DMS79 treated with DMSO at 0.1 percent for 48 hours (cell line): ENCODE measurements around the gene CD1B.
"Not testable (repeated sequence)": the region's sequence is repeated elsewhere in the genome, so short reads cannot be mapped to it uniquely, and the experiment has no call there.

Experiments
- DNase-seq: peaks from one replicate; lab custom pipeline; 2025; lab: John Stamatoyannopoulos, UW

The CD1B gene

DNA sequence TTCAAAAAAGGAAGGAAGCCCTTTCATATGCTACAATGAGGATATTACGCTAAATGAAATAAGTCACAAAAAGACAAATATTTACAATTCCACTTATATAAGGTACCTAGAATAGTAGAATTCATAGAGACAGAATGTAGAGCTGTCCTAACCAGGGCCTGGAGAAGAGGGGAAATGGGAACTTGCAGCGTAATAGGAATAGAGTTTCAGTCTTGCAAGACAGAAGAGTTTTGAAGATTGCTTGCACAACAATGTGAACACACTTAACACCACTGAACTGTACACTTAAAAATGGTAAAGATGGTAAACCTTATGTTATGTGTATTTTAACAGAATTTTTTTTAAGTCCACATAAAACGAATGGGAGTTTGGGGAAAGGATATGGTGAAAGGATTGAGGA is 2.9 kb downstream of the CD1B start:
- no peak for DNase-seq

DNA sequence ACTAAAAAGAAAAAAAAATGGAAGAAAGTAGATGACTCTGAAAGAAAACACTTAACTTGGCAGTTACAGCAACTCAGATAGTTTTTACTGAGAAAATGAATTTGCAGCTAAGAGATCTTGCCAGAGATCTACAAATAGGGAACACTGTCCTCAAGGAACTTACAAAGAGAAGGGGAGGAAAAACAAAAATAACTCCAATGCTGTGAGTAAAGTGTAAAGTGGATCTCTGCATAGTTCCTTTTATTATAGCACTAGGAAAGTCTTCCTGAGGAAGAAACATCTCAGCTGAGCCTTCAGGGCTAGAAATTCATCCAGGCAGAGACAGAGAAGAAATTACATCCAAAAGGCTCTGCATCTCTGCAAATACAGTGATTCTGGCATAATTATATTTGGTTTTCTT is 3.9 kb downstream of the CD1B start:
- DNase-seq: no peak

DNA sequence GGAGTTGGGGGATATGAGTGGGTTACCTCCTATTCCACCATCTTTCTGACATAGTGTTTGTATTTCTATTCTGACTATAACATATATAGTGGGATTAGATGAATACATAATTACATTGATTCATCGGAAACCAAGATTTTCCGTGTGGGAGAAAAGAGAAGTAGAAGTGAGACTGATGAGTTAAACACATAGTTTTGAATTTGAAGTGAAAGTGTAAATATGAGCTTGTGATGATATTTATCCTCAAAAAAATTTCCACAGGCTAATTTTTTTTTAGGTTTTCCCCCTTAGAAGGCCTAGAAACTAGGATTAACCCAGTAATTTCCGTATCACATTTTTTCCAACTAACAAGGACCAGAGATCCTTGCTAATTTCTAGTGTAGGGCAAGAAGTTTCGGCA is 6.9 kb downstream of the CD1B start:
- DNase-seq: no peak

DNA sequence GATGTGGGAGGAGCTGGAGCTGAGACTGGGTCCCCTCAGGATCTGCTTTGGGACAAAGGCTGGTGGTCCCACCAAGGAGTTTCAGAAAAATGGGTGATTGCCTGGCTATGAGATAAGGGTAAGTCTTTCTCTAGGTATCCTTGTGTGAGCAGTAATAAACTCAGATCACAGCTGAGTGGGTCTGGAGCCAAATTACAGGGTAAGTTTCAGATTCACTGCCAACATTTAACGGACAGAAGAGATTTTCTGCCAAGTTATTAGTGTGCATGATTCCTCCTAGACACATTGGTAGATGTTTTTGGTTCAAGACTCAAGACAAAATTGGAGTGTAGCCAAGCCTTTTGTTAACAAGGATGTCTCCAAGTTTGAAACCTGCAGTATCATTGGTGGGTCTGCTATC is 7.5 kb downstream of the CD1B start:
- no peak for DNase-seq

DNA sequence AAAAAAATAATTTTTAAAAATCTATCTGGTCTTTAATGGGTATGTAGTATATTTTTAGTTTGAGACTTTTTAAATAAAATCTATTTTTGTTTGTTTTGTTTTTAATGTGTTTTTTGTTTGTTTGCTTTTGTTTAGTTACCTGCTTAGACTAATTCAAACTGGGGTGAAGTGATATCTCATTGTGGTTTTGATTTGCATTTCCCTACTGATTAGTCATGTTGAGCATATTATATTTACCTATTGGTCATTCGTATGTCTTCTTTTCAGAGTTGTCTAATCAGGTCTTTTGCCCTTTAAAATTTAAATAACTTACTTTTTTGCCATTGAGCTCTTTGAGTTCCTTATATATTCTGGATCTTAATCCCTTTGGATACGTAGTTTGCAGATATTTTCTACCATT is 20.3 kb downstream of the CD1B start:
- no peak for DNase-seq

DNA sequence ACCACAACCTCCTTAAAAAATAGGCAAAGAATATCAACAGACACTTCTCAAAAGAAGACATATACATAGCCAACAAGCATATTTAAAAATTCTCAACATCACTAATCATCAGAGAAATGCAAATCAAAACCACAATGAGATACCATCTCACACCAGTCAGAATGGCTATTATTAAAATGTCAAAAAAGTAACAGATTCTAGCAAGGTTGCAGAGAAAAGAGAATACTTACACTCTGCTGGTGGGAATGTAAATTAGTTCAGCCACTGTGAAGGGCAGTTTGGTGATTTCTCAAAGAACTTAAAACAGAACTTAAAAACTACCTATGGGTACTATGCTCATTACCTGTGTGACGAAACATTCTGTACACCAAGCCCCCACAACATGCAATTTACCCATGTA is 20.7 kb downstream of the CD1B start:
- DNase-seq: no peak

DNA sequence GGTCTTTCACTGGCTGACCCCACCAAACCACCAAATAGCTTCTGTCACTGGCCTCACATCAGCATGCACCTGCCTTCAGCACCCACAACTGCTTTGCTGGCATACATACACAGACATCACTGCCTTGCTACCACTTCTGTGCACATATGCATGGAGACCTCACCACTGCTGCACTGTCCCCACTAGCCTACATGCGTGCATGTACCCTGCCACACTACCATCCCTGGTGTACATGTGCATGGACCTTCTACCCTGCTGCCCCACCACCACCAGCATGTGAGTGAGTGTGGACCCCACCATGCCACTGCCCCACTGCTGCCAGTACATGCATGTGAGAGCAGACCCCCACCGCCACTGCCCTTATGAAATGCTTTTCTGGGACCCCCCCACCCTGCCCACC is 35.5 kb downstream of the CD1B start:
- no peak for DNase-seq

DNA sequence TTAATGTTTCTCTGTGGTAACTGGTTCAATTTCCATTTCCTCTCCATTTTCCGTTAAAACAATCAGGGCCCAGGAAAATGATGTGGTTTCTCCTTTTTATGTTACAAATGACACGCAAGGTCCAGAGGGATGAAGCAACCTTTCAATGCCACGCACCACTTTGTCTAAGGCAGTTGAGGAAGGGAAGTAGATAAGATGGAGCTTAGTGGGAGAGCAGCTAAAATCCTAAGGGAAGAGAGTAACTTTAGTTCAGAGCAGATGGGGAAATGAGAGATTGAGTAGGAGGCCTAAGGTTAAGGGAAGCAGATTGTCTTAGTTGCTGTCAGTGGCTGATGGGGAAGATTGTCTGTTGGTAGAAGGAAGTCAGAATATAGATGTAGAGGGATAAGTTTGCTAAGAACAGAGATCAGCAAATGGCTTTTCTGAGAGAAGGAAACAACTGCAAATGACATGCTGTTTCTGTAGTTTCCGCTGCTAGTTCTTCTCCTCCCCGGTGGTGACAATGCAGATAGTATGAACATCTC is 40.9 kb downstream of the CD1B start:
- DNase-seq: no peak

DNA sequence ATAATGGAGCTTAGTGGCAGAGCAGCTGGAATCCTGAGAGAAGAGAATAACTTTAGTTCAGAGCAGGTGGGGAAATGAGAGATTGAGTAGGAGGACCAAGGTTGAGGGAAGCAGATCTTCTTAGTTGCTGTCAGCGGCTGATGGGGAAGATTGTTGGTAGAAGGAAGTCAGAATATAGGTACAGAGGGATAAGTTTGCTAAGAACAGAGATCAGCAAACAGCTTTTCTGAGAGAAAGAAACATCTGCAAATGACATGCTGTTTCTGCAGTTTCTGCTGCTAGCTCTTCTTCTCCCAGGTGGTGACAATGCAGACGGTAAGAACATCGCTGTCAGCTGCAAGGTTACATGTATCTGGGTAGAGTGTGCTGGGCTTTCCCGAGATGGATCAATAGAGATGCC is 41.5 kb downstream of the CD1B start, which contains the start of gene CD1C:
Gene CD1C (plus strand): TSS at position 113 of the 400 bp plus-strand sequence. CDS start 142 bp downstream, at position 255.
- DNase-seq: no peak

DNA sequence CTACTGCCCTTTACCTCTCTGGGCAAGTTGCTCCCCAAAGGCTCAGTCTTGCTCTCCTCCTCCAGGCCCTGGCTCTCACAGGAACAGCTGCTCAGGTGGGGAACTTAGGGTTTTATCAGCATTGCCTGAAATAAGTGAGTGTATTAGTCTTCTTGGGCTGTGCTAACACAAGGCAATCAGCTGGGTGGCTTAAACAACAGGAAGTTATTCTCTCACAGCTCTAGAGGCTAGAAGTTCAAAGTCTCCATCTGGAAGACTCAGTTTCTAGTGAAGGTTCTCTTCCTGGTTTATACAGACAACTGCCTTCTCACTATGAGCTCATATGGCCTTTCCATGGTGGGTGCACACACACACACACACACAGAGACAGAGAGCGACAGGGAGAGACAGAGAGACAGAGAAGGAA is 44.4 kb downstream of the CD1B start:
- no peak for DNase-seq

DNA sequence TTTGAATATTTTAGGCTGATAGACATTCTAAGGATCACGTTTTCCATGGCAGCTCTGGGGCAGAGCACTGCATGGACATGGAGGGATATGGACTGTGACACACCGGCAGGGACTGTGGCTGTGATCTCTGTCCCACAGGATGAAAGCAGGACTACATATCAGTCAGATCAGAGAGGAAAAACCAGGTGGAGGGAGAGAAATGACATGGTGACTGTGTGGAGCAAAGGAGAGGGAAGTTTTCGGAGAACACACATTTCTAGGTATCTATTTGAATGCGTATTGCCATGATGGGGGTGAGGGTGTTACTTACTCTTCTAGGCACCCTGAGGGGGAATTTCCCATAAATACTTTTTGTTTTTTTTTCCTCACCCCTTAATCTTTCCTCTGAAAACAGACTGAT is 44.8 kb downstream of the CD1B start:
- no peak for DNase-seq

DNA sequence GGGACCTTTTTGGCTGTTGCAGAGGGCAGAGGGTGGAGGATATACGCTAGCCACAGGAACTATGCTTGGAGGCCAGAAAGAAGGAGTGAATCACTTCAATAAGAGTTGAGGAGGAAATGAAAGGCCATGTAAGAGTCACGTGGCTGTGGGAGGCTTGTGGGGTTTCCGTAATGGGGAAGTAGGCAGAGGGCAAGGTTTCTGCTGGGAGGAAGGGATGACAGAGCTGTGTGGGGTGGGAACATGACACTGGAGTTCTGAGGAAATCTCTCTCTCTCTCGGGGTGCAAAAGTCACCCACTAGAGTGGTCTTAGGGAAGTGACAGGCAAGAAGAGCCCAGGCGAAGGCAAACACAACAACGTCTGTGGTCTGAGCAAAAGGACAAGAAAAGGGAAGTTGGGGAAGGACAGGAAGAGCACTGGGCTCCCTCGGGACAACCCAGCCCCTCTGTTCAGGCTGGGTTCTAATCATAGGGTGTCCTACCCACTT is 45.5 kb downstream of the CD1B start:
- DNase-seq: no peak

DNA sequence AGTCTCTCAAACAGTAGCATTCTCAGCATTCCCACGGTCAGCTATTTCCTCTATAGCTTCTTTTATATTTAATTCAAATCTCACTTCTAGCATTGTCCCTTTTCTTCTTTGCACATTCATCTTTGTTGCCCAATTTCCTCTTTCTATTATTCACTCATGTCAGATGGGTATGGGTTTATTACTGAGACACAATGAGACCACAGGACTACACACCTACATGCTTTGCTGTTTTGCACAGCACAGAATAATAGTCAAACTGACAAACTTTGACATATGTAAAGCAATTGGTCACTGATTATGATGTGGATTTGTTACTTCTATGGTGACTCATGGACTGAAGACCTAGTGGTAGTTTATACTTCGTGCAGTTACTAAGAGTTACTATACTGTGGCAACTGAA is 47.4 kb downstream of the CD1B start:
- DNase-seq: no peak

DNA sequence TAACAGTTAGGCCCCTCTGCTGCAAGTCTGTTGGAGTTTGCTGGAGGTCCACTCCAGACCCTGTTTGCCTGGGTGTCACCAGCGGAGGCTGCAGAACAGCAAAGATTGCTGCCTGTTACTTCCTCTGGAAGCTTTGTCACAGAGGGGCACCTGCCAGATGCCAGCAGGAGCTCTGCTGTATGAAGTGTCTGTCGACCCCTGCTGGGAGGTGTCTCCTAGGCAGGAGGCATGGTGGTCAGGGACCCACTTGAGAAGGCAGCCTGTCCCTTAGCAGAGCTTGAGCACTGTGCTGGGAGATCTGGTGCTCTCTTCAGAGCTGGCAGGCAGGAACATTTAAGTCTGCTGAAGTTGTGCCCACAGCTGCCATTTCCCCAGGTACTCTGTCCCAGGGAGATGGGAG is 48.9 kb downstream of the CD1B start:
- DNase-seq: not testable (repeated sequence)
